CD4-positive, alpha-beta memory T cell (primary cell): ENCODE results near the gene ASCL4. TPM values are rescaled to one million over a fixed set of nuclear protein-coding genes. Genes with fewer than 3 reads are reported as not detected.
"Not testable (repeated sequence)": the region's sequence is repeated elsewhere in the genome, so short reads cannot be mapped to it uniquely, and the experiment has no call there.

Experiments
- CTCF ChIA-PET: fragments of 350-600 bp; sonication (Branson Sonifier 250); formaldehyde crosslinking; loops from one replicate; lab custom pipeline; 2021; ENCODE audit warnings: inconsistent platforms; ENCODE audit not compliant: partially characterized antibody; lab: Charles Lee
- POLR2A ChIA-PET: fragments of 350-600 bp; sonication (Branson Sonifier 250); formaldehyde crosslinking; loops from one replicate; lab custom pipeline; 2021; ENCODE audit not compliant: partially characterized antibody; lab: Charles Lee
- DNase-seq, 5 donors: peaks; one replicate each; pipeline versions ENCODE4 v3.0.0 to v3.0.0-alpha.2; 2020 to 2022; ENCODE audit warnings: mixed read lengths in 1 of 5
- H3K27ac ChIP-seq: one replicate; pipeline ENCODE4 v1.7.0; 2013; ENCODE audit warnings: low read depth, low read length
- H3K27me3 ChIP-seq: 2 replicates; pipeline ENCODE4 v1.7.0; 2013; ENCODE audit warnings: mild to moderate bottlenecking, low read length, moderate library complexity; ENCODE audit not compliant: insufficient read depth
- H3K36me3 ChIP-seq: 2 replicates; pipeline ENCODE4 v1.7.0; 2013; ENCODE audit warnings: mild to moderate bottlenecking, low read length, moderate library complexity; ENCODE audit not compliant: insufficient read depth
- H3K4me1 ChIP-seq: 2 replicates; pipeline ENCODE4 v1.7.0; 2013; ENCODE audit warnings: mild to moderate bottlenecking, low read length, moderate library complexity; ENCODE audit not compliant: insufficient read depth
- H3K4me3 ChIP-seq, 2 donors: one replicate each; pipeline ENCODE4 v1.7.0; 2013; ENCODE audit warnings: low read length in 2 of 2, mild to moderate bottlenecking in 1 of 2
- H3K9me3 ChIP-seq, 2 donors: one replicate each; pipeline ENCODE4 v1.7.0; 2013; ENCODE audit warnings: low read length in 2 of 2, control low read depth in 1 of 2; ENCODE audit not compliant: control insufficient read depth in 1 of 2
- H3K27ac Mint-ChIP-seq, 7 donors: one replicate each; pipeline ENCODE4 v1.8.0; 2020 to 2021; ENCODE audit warnings: mixed read lengths in 7 of 7, mild to moderate bottlenecking in 6 of 7, inconsistent platforms in 3 of 7, moderate library complexity in 3 of 7
- H3K27me3 Mint-ChIP-seq, 2 donors: one replicate each; pipeline ENCODE4 v1.8.0; 2020 to 2021; ENCODE audit warnings: mixed read lengths in 2 of 2
- H3K36me3 Mint-ChIP-seq, 2 donors: one replicate each; pipeline ENCODE4 v1.8.0; 2020 to 2021; ENCODE audit warnings: mixed read lengths in 2 of 2, inconsistent platforms in 1 of 2, mild to moderate bottlenecking in 1 of 2
- H3K4me1 Mint-ChIP-seq, 4 donors: one replicate each; pipeline ENCODE4 v1.8.0; 2020 to 2021; ENCODE audit warnings: mixed read lengths in 4 of 4, mild to moderate bottlenecking in 1 of 4
- H3K4me3 Mint-ChIP-seq, 8 donors: one replicate each; pipeline ENCODE4 v1.8.0; 2020 to 2021; ENCODE audit warnings: mixed read lengths in 8 of 8, mild to moderate bottlenecking in 7 of 8, moderate library complexity in 6 of 8, inconsistent platforms in 3 of 8
- H3K9me3 Mint-ChIP-seq, 8 donors: one replicate each; pipeline ENCODE4 v1.8.0; 2020 to 2021; ENCODE audit warnings: mixed read lengths in 8 of 8, mild to moderate bottlenecking in 5 of 8, inconsistent platforms in 3 of 8, moderate library complexity in 1 of 8
- intact Hi-C: fragments of 100-400 bp; cut with micrococcal nuclease; formaldehyde crosslinking; loops from one replicate; pipeline ENCODE4 v1.15.1; 2023
- polyA plus RNA-seq, 2 donors: library from polyadenylated mRNA; unstranded; fragments of 300-500 nt; fragmentation: Illumina TruSeq; gene quantifications; one replicate each; pipeline ENCODE4 v1.2.3, GENCODE V29; 2021
- total RNA-seq, 2 experiments: library from RNA; stranded (reverse); gene quantifications; one replicate each; pipeline ENCODE4 v1.2.3, GENCODE V29; 2021

ASCL4 gene
- not detected for total RNA-seq
- not detected for polyA plus RNA-seq

DNA sequence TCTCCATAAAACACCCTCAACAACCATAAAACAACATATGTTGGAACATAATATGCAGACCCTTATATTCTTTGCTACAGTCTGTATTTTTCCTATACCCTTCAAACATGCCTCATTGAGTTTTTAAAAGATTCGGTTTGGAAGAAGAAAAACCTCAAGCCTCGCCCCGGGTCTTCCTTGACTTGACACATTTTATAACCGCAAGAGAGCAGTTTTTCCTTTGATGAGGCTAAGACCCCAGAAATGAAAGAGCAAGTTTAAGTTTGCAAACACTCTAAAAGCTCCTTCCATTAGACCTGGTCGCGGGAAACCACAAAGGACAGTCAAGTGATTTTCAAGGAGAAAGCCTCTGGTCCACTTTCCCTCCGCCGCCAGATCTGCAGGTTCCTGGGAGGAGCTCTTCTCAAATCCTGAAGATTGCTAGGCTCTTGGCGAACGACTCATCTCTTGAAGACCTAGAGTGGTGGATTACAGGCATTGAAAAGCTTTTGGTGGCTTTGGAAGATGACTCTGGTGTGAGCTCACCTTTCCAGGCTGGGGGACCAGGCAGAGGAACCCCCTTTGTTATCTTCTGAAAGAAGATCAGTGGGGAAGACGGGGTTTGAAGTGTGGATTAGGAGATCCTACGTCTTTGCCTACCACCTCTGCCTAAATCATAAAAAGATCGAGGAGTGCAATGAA lies at the start of gene ASCL4:
TSS of gene ASCL4 (plus strand) at position 356 of the 681 bp plus-strand sequence. CDS start 515 bp downstream, outside the sequence.
- no peak for DNase-seq
- peaks cover 18% of the 10 kb centered on the region for H3K27me3 ChIP-seq
- H3K4me3 Mint-ChIP-seq = peak within 1 kb of the TSS; percentile 6 to 79 (median 57)
- H3K4me1 ChIP-seq = peaks cover 17% of the 10 kb centered on the region
- no peaks in the 10 kb centered on the region for H3K36me3 ChIP-seq
- no peak within 1 kb of the TSS for H3K27ac ChIP-seq
- H3K4me3 ChIP-seq = no peak within 1 kb of the TSS
- H3K27me3 Mint-ChIP-seq = peaks cover 46 to 57% of the 10 kb centered on the region in 2 donors
- intact Hi-C loops = no loop called here
- peaks cover 10 to 25% (median 13%) of the 10 kb centered on the region in 4 donors for H3K4me1 Mint-ChIP-seq
- ChIA-PET CTCF (no interaction called here), POLR2A (no interaction called here)
- no peaks in the 10 kb centered on the region for H3K9me3 Mint-ChIP-seq
- H3K9me3 ChIP-seq = no peaks in the 10 kb centered on the region
- H3K36me3 Mint-ChIP-seq = no peaks in the 10 kb centered on the region
- no peak within 1 kb of the TSS for H3K27ac Mint-ChIP-seq

DNA sequence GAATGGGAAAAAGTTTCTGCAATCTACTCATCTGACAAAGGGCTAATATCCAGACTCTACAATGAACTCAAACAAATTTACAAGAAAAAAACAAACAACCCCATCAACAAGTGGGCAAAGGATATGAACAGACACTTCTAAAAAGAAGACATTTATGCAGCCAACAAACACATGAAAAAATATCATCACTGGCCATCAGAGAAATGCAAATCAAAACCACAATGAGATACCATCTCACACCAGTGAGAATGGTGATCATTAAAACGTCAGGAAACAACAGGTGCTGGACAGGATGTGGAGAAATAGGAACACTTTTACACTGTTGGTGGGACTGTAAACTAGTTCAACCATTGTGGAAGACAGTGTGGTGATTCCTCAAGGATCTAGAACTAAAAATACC lies 47.2 kb upstream of the ASCL4 start:
- H3K36me3 ChIP-seq, H3K9me3 ChIP-seq, CTCF ChIA-PET, H3K27me3 ChIP-seq, H3K4me1 ChIP-seq, POLR2A ChIA-PET, H3K4me3 Mint-ChIP-seq, H3K27ac Mint-ChIP-seq, H3K27ac ChIP-seq, H3K4me1 Mint-ChIP-seq, DNase-seq, H3K27me3 Mint-ChIP-seq, H3K4me3 ChIP-seq, intact Hi-C loops: not testable (repeated sequence)
- Mint-ChIP-seq H3K9me3 (peaks cover 0 to 14% (median 5%) of the 10 kb centered on the region in 8 donors), H3K36me3 (peaks cover 7 to 22% of the 10 kb centered on the region in 2 donors)

DNA sequence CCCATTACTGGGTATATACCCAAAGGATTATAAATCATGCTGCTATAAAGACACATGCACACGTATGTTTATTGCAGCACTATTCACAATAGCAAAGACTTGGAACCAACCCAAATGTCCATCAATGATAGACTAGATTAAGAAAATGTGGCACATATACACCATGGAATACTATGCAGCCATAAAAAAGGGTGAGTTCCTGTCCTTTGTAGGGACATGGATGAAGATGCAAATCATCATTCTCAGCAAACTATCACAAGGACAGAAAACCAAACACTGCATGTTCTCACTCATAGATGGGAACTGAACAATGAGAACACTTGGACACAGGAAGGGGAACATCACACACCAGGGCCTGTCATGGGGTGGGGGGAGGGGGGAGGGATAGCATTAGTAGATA lies 46.8 kb upstream of the ASCL4 start:
- POLR2A ChIA-PET, H3K36me3 ChIP-seq, H3K4me3 ChIP-seq, DNase-seq, H3K27me3 Mint-ChIP-seq, H3K4me1 Mint-ChIP-seq, H3K27ac ChIP-seq, H3K27ac Mint-ChIP-seq, CTCF ChIA-PET, H3K4me1 ChIP-seq, H3K4me3 Mint-ChIP-seq, intact Hi-C loops, H3K9me3 ChIP-seq, H3K27me3 ChIP-seq: not testable (repeated sequence)
- Mint-ChIP-seq H3K36me3 (peaks cover 9 to 18% of the 10 kb centered on the region in 2 donors), H3K9me3 (peaks cover 0 to 14% (median 5%) of the 10 kb centered on the region in 8 donors)

DNA sequence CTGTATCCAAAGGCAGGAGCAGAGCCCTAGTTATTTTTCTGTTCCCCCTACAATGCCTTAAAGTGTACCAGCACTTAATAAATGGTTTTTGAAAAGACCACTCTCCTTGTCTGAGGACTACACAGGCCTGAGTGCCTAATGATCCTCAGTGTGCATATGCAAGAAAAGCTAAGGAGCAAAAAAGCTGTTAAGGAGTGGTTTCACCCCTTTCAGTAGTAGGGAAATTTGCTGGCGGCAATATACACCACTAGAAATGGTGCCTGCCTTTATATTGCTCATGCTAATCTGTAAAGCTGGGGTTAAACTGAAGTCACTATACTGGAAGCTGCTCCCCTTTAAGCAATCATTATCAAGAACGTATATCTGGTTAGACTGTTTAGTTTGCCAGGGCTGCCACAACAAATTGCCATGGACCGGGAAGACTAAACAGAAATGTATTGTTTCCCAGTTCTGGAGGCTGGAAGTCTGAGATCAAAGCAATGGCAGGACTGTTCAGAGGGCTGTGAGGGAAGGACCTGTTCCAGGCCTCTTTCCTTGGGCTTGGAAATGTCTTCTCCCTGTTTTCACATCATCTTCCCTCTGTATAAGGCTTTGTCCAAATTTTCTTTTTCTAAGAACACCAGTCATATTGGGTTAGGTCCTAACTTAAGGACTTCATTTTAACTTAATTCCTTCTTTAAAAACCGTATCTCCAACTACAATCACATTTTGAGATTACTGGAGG lies 43.7 kb upstream of the ASCL4 start:
- peaks cover 0 to 7% (median 1%) of the 10 kb centered on the region in 8 donors for H3K9me3 Mint-ChIP-seq
- H3K27me3 ChIP-seq = no peaks in the 10 kb centered on the region
- intact Hi-C loops = no loop called here
- ChIA-PET POLR2A (no interaction called here), CTCF (no interaction called here)
- H3K9me3 ChIP-seq = no peaks in the 10 kb centered on the region
- peaks cover 6% of the 10 kb centered on the region for H3K36me3 ChIP-seq
- H3K27me3 Mint-ChIP-seq = no peaks in the 10 kb centered on the region
- no peaks in the 10 kb centered on the region for H3K4me1 Mint-ChIP-seq
- H3K4me3 Mint-ChIP-seq = no peak overlapping the region
- no peak for DNase-seq
- H3K4me1 ChIP-seq = no peaks in the 10 kb centered on the region
- H3K27ac Mint-ChIP-seq = no peak overlapping the region
- H3K36me3 Mint-ChIP-seq = peaks cover 20 to 32% of the 10 kb centered on the region in 2 donors
- H3K4me3 ChIP-seq = no peak overlapping the region
- no peak overlapping the region for H3K27ac ChIP-seq

DNA sequence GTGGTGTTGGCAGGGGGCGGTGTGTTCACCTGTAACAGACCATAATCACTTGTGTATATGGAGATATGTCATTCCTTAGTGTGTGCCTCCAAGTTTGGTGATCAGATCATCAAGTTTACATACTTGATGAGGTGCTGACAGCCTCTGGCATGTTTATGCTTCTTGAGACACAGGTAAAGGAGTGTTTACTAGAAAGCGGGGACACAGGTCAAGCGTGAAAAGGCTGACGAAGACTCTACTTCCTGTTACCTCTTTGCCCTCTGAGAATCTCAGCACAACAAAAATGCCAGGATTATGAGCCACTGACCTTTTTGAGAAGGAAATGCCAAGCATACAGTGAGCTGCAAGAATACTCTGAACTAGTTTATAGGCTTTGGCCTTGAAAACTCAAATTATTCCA lies 43.1 kb upstream of the ASCL4 start:
- no peaks in the 10 kb centered on the region for H3K9me3 ChIP-seq
- intact Hi-C loops = no loop called here
- Mint-ChIP-seq H3K4me3 (no peak overlapping the region), H3K4me1 (peaks cover 0 to 5% (median 0%) of the 10 kb centered on the region in 4 donors), H3K36me3 (peaks cover 25 to 38% of the 10 kb centered on the region in 2 donors), H3K27me3 (no peaks in the 10 kb centered on the region), H3K27ac (no peak overlapping the region), H3K9me3 (peaks cover 0 to 6% (median 1%) of the 10 kb centered on the region in 8 donors)
- H3K4me3 ChIP-seq = no peak overlapping the region
- ChIA-PET POLR2A (no interaction called here), CTCF (no interaction called here)
- no peak overlapping the region for H3K27ac ChIP-seq
- peaks cover 12% of the 10 kb centered on the region for H3K36me3 ChIP-seq
- no peak for DNase-seq
- no peaks in the 10 kb centered on the region for H3K4me1 ChIP-seq
- no peaks in the 10 kb centered on the region for H3K27me3 ChIP-seq

DNA sequence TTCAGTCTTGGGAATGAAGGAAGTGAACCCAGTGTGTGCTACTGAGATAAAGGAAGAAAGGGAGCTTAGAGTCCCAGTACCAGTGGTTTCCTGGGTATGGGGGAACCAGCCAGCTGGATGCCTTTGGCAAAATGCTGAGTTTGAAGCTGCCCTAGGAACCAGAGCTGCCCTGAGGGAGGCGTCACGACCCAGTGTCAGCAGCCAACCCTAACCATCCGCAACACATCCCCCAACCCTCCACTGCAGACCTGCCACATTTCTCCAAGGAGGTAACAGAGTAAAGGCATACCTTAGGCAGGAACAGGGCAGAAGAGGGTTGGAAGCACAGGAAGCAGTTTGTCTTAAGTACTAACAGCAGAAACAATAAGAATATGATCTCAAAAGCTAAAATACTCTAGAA lies 42.1 kb upstream of the ASCL4 start:
- peaks cover 0 to 2% (median 0%) of the 10 kb centered on the region in 8 donors for H3K9me3 Mint-ChIP-seq
- H3K27me3 Mint-ChIP-seq = no peaks in the 10 kb centered on the region
- H3K9me3 ChIP-seq = no peaks in the 10 kb centered on the region
- H3K27me3 ChIP-seq = no peaks in the 10 kb centered on the region
- peaks cover 19% of the 10 kb centered on the region for H3K36me3 ChIP-seq
- ChIA-PET POLR2A (no interaction called here), CTCF (no interaction called here)
- H3K4me3 ChIP-seq = no peak overlapping the region
- intact Hi-C loops = no loop called here
- H3K4me1 Mint-ChIP-seq = peaks cover 0 to 5% (median 0%) of the 10 kb centered on the region in 4 donors
- H3K36me3 Mint-ChIP-seq = peaks cover 35 to 48% of the 10 kb centered on the region in 2 donors
- H3K4me1 ChIP-seq = no peaks in the 10 kb centered on the region
- DNase-seq = no peak
- peak overlapping the region in 2 of 7 donors; percentile 54 to 57 for H3K27ac Mint-ChIP-seq
- H3K27ac ChIP-seq = no peak overlapping the region
- no peak overlapping the region for H3K4me3 Mint-ChIP-seq

DNA sequence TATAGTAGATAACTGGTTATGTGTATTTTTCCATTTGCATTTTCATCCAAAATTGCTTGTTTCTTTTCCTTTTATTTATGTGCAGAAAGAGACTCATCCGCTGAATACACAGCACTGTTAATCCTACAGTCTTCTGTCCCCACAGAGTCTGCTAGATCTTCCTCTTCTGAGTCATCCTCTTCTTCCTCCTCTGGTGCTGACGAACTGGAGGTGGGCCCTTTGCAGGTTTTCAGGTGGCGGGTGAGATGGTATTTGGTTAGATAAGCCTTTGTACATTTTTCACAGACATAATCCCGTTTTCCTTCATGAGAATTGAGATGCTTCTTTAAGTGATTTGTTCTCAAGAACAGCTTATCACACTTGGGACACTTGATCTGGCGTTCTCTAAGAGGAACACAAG lies 40.4 kb upstream of the ASCL4 start:
- no peak overlapping the region for H3K27ac ChIP-seq
- no peak for DNase-seq
- Mint-ChIP-seq H3K36me3 (peaks cover 53 to 66% of the 10 kb centered on the region in 2 donors), H3K9me3 (no peaks in the 10 kb centered on the region), H3K4me1 (peaks cover 0 to 5% (median 0%) of the 10 kb centered on the region in 4 donors), H3K4me3 (no peak overlapping the region), H3K27ac (peak overlapping the region in 4 of 7 donors; percentile 32 to 70 (median 48)), H3K27me3 (no peaks in the 10 kb centered on the region)
- peaks cover 37% of the 10 kb centered on the region for H3K36me3 ChIP-seq
- ChIA-PET POLR2A (no interaction called here), CTCF (no interaction called here)
- no peaks in the 10 kb centered on the region for H3K4me1 ChIP-seq
- intact Hi-C loops = no loop called here
- H3K9me3 ChIP-seq = no peaks in the 10 kb centered on the region
- H3K4me3 ChIP-seq = no peak overlapping the region
- no peaks in the 10 kb centered on the region for H3K27me3 ChIP-seq
